Activated gamma-delta T cell treated with Interleukin-2 at 50 U/mL for 16 hours (primary cell): ENCODE measurements around the gene PAFAH1B2.
"Not testable (repeated sequence)": the region's sequence is repeated elsewhere in the genome, so short reads cannot be mapped to it uniquely, and the experiment has no call there.

ENCODE experiments used
- DNase-seq: peaks from one replicate; pipeline ENCODE4 v3.0.0-alpha.2; 2020

PAFAH1B2 gene

DNA sequence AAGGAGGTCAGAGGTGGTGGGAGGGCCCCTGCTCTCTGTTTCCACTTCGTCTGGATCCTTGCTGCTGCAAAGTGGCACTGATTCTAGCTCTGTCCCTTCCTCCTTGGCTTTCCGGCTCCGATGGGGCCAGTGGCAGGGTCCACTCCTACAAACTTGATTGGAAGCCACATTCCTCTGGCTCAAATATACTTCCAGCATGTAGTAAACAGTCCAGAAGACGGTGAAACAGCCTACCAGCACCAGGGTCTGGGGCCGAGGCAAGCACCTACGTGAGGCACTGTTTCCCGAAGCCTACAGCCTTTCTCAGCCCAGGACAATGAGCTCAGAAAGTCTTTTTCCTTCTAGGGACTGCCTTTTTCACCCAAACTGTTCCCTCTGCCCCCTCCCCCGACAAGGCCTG is 62.0 kb downstream of the PAFAH1B2 start:
- not testable (repeated sequence) for DNase-seq

DNA sequence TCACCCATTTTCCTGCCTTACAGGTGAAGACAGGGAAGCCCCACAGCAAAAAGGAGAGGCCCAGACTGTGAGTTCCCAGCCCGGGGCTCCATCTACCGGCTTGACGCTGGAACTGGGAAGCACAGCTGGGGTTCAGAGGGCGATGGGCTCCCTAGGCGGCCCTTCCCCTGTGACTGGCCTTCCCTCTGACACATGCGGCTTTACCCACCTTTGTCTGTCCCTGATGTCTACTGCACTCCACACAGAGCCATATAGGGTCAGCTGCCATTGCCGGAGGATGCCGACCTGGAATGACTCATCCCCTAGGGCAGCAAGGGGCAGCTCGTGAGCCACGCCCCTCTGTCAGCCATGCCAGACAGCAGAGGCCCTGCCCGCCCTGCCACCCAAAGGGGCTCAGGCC is 62.8 kb downstream of the PAFAH1B2 start:
- DNase-seq, result not testable (repeated sequence)

DNA sequence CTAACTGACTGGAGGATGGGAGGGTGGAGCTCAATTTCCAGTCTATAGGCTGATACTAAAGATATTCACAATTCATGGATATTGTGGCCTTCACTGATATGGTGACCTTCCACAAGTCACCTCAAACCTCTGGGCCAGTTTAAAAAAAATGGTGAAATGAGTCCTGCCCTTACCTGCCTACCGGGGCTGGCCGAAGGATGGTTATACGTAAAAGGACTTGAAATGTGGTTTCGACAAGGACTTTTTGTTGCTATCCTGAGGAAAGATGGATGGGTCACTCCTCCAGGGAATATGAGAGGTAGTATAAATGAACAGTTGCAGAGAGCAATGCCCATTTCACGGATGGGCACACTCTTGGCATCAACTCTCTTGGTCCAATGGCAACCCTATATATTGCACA is 63.4 kb downstream of the PAFAH1B2 start:
- not testable (repeated sequence) for DNase-seq

- not testable (repeated sequence) for DNase-seq
Observed at GRCh38 chr11:117208710-117209109, 64.6 kb downstream of the PAFAH1B2 start.

- DNase-seq, result not testable (repeated sequence)
Observed at GRCh38 chr11:117209351-117210125, 65.5 kb downstream of the PAFAH1B2 start.

- DNase-seq, result no peak
Observed at GRCh38 chr11:117210620-117211019, 66.5 kb downstream of the PAFAH1B2 start.

- DNase-seq, result no peak
Observed at GRCh38 chr11:117212697-117213355, 68.7 kb downstream of the PAFAH1B2 start.

- DNase-seq, result no peak
Observed at GRCh38 chr11:117214404-117215110, 70.5 kb downstream of the PAFAH1B2 start.

- DNase-seq, result no peak
Observed at GRCh38 chr11:117217141-117218084, 73.3 kb downstream of the PAFAH1B2 start.

- DNase-seq, result no peak
Observed at GRCh38 chr11:117218133-117218915, 74.2 kb downstream of the PAFAH1B2 start.

- no peak for DNase-seq
Observed at GRCh38 chr11:117219001-117219400, 74.9 kb downstream of the PAFAH1B2 start.

DNA sequence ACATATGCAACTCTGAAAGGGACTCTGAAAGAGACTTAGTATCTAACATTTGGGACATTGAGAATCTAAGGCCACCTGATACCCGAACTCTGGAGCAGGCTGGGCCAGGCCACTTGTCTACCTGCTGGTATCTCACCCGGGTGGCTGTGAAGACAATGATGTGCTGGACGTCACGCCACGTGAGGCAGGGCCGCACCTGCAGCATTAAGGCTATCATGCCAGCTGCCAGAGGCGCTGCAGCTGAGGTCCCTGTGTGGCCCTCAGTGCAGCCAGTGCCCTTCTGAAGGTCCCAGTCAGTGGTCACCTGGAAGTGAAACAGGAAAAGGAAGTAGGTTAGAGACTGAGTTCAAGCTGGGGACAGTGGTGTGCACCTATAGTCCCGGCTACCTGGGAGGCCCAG is 75.4 kb downstream of the PAFAH1B2 start:
- no peak for DNase-seq

- no peak for DNase-seq
Observed at GRCh38 chr11:117219995-117220394, 75.9 kb downstream of the PAFAH1B2 start.

DNA sequence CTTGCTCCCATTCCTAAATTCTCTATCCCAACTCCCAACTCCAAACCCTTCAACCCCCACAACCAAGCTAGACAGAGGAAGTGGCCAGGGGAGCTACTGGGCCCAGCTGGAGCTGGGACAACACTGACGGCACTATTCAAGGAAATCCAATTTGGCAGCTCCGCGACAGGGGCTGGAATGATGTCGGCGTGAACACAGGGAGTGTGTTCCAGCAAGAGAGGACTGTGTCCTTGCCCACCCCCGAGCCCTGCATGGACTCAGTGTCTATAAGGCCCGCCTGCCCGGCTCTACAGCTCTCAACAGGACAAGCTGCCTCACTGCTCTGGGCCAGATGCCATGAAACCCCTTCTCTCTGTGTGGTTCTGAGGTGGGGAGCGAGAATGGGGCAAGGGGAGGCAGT is 76.5 kb downstream of the PAFAH1B2 start:
- DNase-seq, result no peak

GRCh38 chr11:117220999-117221774 is 77.1 kb downstream of the PAFAH1B2 start:
- no peak for DNase-seq

DNA sequence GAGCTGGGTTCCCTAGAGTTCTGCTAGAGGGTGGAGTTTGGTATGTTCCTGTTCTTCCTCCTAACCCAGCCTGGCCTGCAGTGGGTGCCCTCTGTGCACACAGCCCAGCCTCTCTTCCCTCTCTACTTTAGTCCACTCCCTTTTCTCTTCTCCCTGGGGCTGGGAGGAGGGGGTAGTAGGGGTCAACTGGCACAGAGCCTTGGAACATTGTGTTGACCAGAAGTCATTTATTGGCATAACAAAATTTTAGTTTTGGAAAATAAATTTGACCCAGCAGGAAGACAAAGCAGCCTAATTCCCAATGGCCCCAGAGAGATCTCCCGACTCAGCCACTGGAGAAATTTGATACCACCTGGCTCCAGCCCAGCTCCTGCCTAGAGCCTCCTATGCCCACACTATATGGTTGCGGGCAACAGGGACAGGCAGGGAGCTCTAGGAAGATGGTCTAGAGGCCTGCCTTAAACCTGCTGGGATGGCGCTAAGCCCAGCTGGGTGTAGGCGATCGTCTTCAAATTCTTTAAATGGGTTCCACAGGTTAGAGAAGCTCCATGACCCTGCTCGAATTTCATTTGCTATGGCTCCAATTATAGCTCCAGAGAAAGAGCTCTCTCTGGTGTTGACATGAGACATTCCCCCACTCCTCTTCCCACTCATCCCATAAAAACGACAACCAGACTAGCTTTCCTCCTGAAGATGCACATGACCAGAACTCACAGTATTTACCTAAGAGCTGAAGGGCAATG is 77.9 kb downstream of the PAFAH1B2 start:
- no peak for DNase-seq

DNA sequence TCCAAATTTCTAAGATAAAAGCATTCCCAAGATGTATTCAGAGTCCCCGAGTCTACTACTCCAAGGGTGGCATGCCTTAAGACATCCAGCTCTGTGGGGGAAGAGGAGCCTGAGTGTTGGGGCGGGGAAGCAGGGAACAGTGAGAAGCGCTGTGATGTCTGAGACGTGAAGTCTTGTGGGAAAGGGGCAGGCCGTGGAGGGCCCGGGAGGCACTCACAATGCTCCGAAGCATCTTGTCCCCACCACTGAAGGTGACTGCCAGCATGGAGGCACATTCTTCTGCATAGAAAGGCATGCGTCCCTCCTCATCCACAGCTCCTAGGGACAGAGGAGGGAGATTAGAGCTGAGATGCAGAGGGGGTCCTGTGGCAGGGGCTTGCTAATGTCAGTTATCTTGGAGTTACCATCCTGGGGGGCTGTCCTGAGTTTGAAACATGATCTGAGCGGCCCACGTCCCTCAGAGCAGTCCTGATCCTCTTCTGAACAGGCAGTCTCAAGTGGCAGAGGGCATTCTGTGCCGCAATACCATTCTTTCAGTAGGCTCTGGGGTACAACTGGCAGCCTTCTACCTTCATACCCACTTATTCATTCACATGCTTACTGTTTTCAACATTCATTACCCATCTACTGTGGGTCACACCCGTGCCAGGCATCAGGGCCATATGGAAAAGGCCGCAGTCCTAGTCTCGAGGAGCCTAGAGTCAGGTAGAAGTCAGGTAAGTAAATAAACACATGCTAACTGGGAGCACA is 79.1 kb downstream of the PAFAH1B2 start:
- DNase-seq, result no peak

DNA sequence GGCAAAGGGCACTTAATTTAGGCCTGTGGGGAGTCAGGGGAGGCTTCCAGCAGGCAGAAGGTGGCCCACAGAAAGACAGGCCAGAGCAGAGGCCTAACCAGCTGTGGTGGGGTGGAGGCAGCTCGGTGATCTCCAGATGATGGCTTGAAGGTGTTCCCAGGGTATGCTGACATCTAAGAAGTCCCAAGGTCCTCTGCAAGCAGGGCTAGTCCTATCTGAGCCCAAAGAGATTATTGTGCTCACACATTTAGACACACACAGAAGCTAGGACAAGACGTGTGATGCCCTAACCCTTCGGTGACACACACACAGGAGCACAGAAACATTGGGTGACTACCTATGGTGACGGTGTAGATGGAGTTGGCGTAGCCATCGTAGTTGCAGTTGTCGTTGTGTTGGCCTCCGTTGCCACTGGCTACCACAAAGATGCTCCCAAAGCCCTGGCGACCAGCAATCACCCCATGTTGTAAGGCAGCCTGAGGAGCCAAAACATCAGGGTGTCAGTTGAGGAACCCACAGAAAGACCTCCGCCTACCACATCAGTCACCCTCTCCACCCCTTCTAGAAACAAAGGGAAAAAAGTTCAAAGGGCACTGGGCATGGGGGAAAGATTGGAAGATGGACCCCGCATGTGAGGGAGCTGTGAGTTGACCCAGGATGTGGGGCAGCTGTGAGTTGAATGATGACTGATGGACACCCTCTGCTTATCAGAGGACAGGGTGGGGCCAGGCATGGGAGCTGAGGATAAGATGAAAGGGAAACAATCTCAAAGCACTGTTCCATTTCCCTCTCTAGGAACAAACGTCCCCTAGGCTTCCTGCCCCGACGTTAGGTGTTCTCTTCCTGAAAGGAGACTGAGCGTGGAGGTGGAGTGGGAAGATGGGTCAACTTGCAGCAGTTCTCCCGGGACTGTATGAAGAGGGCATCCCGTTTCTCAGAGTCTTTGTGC is 79.9 kb downstream of the PAFAH1B2 start:
- no peak for DNase-seq
